Neural cell (in vitro differentiated cells): ENCODE measurements around the gene ZRANB3. TPM values are rescaled to one million over a fixed set of nuclear protein-coding genes. Genes with fewer than 3 reads are reported as not detected.

Experiments used
- H2AFZ ChIP-seq: fragments of 200-600, 300-800 bp; sonication (generic), shearing (Covaris generic); 2 replicates; pipeline ENCODE4 v1.6.0; 2014; ENCODE audit warnings: low read depth, mild to moderate bottlenecking, antibody characterized with exemption, low read length, moderate library complexity
- H3F3A ChIP-seq: fragments of 200-600 bp; shearing (Covaris generic); 2 replicates; pipeline ENCODE4 v1.6.1; 2016; ENCODE audit warnings: mild to moderate bottlenecking, moderate library complexity, mixed read lengths, antibody characterized with exemption, low read length; ENCODE audit not compliant: insufficient read depth, poor library complexity, severe bottlenecking
- H3K27ac ChIP-seq: fragments of 200-600, 300-800 bp; sonication (generic), shearing (Covaris generic); 2 replicates; pipeline ENCODE4 v1.5.1; 2014; ENCODE audit warnings: mild to moderate bottlenecking, low read length, moderate library complexity
- H3K27me3 ChIP-seq: fragments of 300-800, 200-600 bp; sonication (generic), shearing (Covaris generic); 2 replicates; pipeline ENCODE4 v1.6.0; 2014; ENCODE audit warnings: mild to moderate bottlenecking, low read depth, low read length, moderate library complexity; ENCODE audit not compliant: insufficient read depth
- H3K36me3 ChIP-seq: fragments of 300-800, 200-600 bp; sonication (generic), shearing (Covaris generic); 2 replicates; pipeline ENCODE4 v1.5.1; 2014; ENCODE audit warnings: mild to moderate bottlenecking, antibody characterized with exemption, low read length, moderate library complexity; ENCODE audit not compliant: insufficient read depth
- H3K4me2 ChIP-seq: fragments of 300-800, 200-600 bp; sonication (generic), shearing (Covaris generic); 2 replicates; pipeline ENCODE4 v1.6.0; 2014; ENCODE audit warnings: mild to moderate bottlenecking, low read length
- H3K4me3 ChIP-seq: fragments of 300-800, 200-600 bp; sonication (generic), shearing (Covaris generic); 2 replicates; pipeline ENCODE4 v1.5.1; 2014; ENCODE audit warnings: mild to moderate bottlenecking, low read length, moderate library complexity
- H3K79me2 ChIP-seq: fragments of 200-600 bp; shearing (Covaris generic); replicated peaks from 2 replicates; pipeline ENCODE4 v1.6.0; 2014; ENCODE audit warnings: mild to moderate bottlenecking, low read length, moderate library complexity; ENCODE audit not compliant: insufficient read depth
- H3K9ac ChIP-seq: fragments of 300-800, 200-600 bp; sonication (generic), shearing (Covaris generic); 2 replicates; pipeline ENCODE4 v1.6.1; 2016; ENCODE audit warnings: mild to moderate bottlenecking, low read length, mixed read lengths
- H3K9me2 ChIP-seq: fragments of 200-600 bp; shearing (Covaris generic); 2 replicates; pipeline ENCODE4 v1.6.1; 2016; ENCODE audit warnings: mild to moderate bottlenecking, low read length, mixed read lengths; ENCODE audit not compliant: insufficient read depth
- H3K9me3 ChIP-seq: fragments of 200-600, 300-800 bp; sonication (generic), shearing (Covaris generic); 2 replicates; pipeline ENCODE4 v1.6.1; 2016; ENCODE audit warnings: mild to moderate bottlenecking, mixed run types, low read length, moderate library complexity, mixed read lengths
- H4K20me1 ChIP-seq: fragments of 200-600 bp; shearing (Covaris generic); 2 replicates; pipeline ENCODE4 v1.6.1; 2016; ENCODE audit warnings: mild to moderate bottlenecking, mixed run types; ENCODE audit not compliant: insufficient read depth
- CTCF ChIP-seq: fragments of 450-650 bp; IDR thresholded peaks from 2 replicates; pipeline ENCODE4 v1.5.1; 2014; ENCODE audit warnings: antibody characterized with exemption, mild to moderate bottlenecking, moderate library complexity; ENCODE audit not compliant: poor library complexity, severe bottlenecking
- EP300 ChIP-seq: fragments of 450-650 bp; conservative IDR thresholded peaks from 2 replicates; pipeline ENCODE4 v1.6.1; 2014; ENCODE audit warnings: antibody characterized with exemption, mild to moderate bottlenecking, moderate library complexity; ENCODE audit not compliant: poor library complexity, severe bottlenecking
- EZH2 ChIP-seq: fragments of 200-600, 300-800 bp; shearing (Covaris generic), sonication (generic); IDR thresholded peaks from 2 replicates; pipeline ENCODE4 v1.6.1; 2014; ENCODE audit warnings: antibody characterized with exemption, low read length, borderline replicate concordance, mild to moderate bottlenecking; ENCODE audit not compliant: insufficient read depth, poor library complexity, severe bottlenecking
- MXI1 ChIP-seq: fragments of 450-650 bp; conservative IDR thresholded peaks from 2 replicates; pipeline ENCODE4 v1.6.1; 2014; ENCODE audit warnings: antibody characterized with exemption, mild to moderate bottlenecking; ENCODE audit not compliant: poor library complexity, severe bottlenecking
- POLR2AphosphoS5 ChIP-seq: IDR thresholded peaks from 2 replicates; pipeline ENCODE4 v1.6.1; 2012
- RAD21 ChIP-seq: fragments of 450-650 bp; conservative IDR thresholded peaks from 2 replicates; pipeline ENCODE4 v1.6.1; 2014; ENCODE audit warnings: antibody characterized with exemption, mild to moderate bottlenecking, moderate library complexity
- REST ChIP-seq: IDR thresholded peaks from 2 replicates; pipeline ENCODE4 v1.6.1; 2012; ENCODE audit warnings: borderline replicate concordance
- SMC3 ChIP-seq: fragments of 450-650 bp; conservative IDR thresholded peaks from 2 replicates; pipeline ENCODE4 v1.6.1; 2014; ENCODE audit warnings: antibody characterized with exemption, mild to moderate bottlenecking, moderate library complexity; ENCODE audit not compliant: poor library complexity
- TAF1 ChIP-seq: IDR thresholded peaks from 2 replicates; pipeline ENCODE4 v1.6.1; 2012; ENCODE audit warnings: low read depth
- polyA plus RNA-seq: library from polyadenylated mRNA; depleted of rRNA; stranded (reverse); fragments of >200 nt; gene quantifications from 2 replicates; pipeline ENCODE4 v1.2.3, GENCODE V29; 2014

Gene ZRANB3
- polyA plus RNA-seq, 1 donor from 2014 or later, result 3.5 TPM

DNA sequence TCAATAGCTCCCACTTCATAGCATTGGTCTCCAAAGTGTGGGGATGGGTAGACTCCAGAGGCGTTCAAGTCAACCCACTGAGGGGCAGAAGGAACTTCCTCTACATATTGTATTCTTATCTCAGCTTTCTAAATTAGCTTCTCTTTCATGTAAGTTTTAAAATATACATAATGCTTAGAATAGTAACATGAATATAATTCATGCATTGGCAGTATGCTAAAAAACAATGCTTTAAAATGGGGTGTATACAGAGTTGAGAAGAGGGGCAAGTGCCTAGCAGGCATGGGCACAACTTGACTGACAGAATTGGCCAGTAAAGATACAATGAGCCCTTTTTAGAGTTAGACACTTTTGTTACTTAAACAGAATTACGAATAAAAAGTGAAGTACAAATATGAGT lies 212.2 kb downstream of the ZRANB3 start:
- Histone ChIP-seq H3K27me3 (no peaks in the 10 kb centered on the region), H3K79me2 (no peaks in the 10 kb centered on the region), H2AFZ (no peak overlapping the region), H3K4me2 (no peak overlapping the region), H3K9ac (no peak overlapping the region), H3K27ac (no peak overlapping the region), H3K9me2 (no peaks in the 10 kb centered on the region), H3F3A (no peaks in the 10 kb centered on the region), H3K36me3 (no peaks in the 10 kb centered on the region), H3K9me3 (no peaks in the 10 kb centered on the region), H3K4me3 (no peak overlapping the region), H4K20me1 (no peaks in the 10 kb centered on the region)
- TF ChIP-seq SMC3, result no peak
- TF ChIP-seq MXI1, result no peak
- TF ChIP-seq EP300, result no peak
- no peak for TF ChIP-seq CTCF
- TF ChIP-seq TAF1, result no peak
- no peak for TF ChIP-seq RAD21
- TF ChIP-seq REST, result no peak
- TF ChIP-seq EZH2, result no peak
- no peak for TF ChIP-seq POLR2AphosphoS5

DNA sequence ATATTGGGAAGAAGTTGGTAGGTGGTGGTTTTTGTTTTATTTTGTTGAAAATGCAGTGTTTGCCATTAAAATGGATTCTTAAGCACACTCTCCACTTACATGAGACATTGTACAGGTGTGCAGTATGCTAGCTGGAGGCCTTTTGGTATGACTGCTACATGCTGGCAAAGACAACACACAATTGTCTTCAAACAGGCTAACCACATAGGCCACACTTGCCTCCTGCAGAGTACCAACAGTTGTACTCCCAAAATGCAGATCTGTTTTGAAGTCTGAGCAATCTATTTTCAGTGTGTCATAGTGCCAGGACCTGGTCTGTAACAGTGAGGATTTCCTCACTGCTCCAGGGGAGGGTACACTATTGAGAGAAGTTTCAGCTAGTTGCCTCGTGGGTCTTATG lies 213.6 kb downstream of the ZRANB3 start:
- no peak overlapping the region for H3K27ac ChIP-seq
- no peak overlapping the region for H3K4me2 ChIP-seq
- H3K9me2 ChIP-seq, result no peaks in the 10 kb centered on the region
- H3K9me3 ChIP-seq, result no peaks in the 10 kb centered on the region
- TF ChIP-seq CTCF (no peak), MXI1 (no peak), EZH2 (no peak)
- H3K9ac ChIP-seq, result no peak overlapping the region
- H3F3A ChIP-seq, result no peaks in the 10 kb centered on the region
- no peaks in the 10 kb centered on the region for H3K27me3 ChIP-seq
- no peaks in the 10 kb centered on the region for H3K36me3 ChIP-seq
- no peak overlapping the region for H2AFZ ChIP-seq
- H3K4me3 ChIP-seq, result no peak overlapping the region
- H3K79me2 ChIP-seq, result no peaks in the 10 kb centered on the region
- no peaks in the 10 kb centered on the region for H4K20me1 ChIP-seq
